ENCODE data around the gene PLD4. TPM values are rescaled to one million over a fixed set of nuclear protein-coding genes. Genes with fewer than 3 reads are reported as not detected.
"Not testable (repeated sequence)": the region's sequence is repeated elsewhere in the genome, so short reads cannot be mapped to it uniquely, and the experiment has no call there.

PLD4 gene
- total RNA-seq, 2 experiments from 2014 or later: not detected

DNA sequence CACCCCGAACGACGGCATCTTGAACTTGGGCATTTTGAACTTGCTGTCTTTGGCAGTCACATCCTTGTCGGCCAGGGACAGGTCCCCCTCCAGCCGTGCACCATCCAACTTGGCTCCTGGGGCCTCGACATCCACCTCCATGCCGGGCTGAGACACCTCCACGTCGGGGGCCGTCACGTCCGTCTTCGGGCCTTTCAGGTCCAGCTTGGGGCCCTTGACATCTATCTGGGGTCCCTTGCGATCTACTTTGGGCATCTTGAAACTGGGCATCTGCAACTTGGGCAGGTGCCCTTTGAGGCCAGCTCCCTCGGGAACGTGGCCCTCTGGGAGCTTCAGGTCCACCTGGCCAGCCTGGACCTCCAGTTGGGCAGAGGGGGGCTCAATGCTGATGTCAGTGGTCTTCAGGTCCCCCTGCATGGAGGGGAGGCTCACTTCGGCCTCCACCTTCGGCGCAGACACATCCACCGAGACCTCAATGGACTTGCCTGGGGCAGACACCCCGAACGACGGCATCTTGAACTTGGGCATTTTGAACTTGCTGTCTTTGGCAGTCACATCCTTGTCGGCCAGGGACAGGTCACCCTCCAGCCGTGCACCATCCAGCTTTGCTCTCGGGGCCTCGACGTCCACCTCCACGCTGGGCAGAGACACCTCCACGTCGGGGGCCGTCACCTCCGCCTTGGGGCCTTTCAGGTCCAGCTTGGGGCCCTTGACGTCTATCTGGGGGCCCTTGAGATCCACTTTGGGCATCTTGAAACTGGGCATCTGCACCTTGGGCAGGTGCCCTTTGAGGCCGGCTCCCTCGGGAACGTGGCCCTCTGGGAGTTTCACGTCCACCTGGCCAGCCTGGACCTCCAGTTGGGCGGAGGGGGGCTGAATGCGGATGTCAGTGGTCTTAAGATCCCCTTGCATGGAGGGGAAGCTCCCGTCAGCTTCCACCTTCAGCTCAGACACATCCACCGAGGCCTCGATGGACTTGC, 21.6 kb downstream of the PLD4 start:
- H3K36me3 Mint-ChIP-seq (ENCODE audit: low read depth); CTCF ChIA-PET; H3K4me1 Mint-ChIP-seq (ENCODE audit: low read depth); H3K27me3 Mint-ChIP-seq (ENCODE audit: low read depth); H3K27ac Mint-ChIP-seq; H3K9me3 Mint-ChIP-seq; H3K4me3 Mint-ChIP-seq; intact Hi-C loops (cut with micrococcal nuclease); DNase-seq: not testable (repeated sequence)

DNA sequence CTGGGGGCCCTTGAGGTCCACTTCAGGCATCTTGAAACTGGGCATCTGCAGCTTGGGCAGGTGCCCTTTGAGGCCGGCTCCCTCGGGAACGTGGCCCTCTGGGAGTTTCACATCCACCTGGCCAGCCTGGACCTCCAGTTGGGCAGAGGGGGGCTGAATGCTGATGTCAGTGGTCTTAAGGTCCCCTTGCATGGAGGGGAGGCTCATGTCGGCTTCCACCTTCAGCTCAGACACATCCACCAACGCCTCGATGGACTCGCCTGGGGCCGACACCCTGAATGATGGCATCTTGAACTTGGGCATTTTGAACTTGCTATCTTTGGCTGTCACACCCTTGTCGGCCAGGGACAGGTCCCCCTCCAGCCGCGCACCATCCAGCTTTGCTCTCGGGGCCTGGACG, 22.5 kb downstream of the PLD4 start:
- H3K36me3 Mint-ChIP-seq (ENCODE audit: low read depth); CTCF ChIA-PET; H3K9me3 Mint-ChIP-seq; H3K27ac Mint-ChIP-seq; DNase-seq; H3K27me3 Mint-ChIP-seq (ENCODE audit: low read depth); H3K4me1 Mint-ChIP-seq (ENCODE audit: low read depth); intact Hi-C loops (cut with micrococcal nuclease); H3K4me3 Mint-ChIP-seq: not testable (repeated sequence)

DNA sequence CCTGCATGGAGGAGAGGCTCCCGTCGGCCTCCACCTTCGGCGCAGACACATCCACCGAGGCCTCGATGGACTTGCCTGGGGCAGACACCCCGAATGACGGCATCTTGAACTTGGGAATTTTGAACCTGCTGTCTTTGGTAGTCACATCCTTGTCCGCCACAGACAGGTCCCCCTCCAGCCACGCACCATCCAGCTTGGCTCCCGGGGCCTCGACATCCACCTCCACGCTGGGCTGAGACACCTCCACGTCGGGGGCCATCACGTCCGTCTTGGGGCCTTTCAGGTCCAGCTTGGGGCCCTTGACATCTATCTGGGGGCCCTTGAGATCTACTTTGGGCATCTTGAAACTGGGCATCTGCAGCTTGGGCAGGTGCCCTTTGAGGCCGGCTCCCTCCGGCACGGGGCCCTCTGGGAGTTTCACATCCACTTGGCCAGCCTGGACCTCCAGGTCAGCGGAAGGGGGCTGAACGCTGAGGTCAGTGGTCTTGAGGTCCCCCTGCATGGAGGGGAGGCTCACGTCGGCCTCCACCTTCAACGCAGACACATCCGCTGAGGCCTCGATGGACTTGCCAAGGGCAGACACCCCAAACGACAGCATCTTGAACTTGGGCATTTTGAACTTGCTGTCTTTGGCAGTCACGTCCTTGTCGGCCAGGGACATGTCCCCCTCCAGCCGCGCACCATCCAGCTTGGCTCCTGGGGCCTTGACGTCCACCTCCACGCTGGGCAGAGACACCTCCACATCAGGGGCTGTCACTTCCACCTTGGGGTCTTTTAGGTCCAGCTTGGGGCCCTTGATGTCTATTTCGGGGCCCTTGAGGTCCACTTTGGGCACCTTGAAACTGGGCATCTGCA, 23.4 kb downstream of the PLD4 start:
- H3K4me1 Mint-ChIP-seq (ENCODE audit: low read depth); intact Hi-C loops (cut with micrococcal nuclease); H3K27me3 Mint-ChIP-seq (ENCODE audit: low read depth); H3K36me3 Mint-ChIP-seq (ENCODE audit: low read depth); H3K27ac Mint-ChIP-seq; H3K4me3 Mint-ChIP-seq; H3K9me3 Mint-ChIP-seq; CTCF ChIA-PET; DNase-seq: not testable (repeated sequence)

DNA sequence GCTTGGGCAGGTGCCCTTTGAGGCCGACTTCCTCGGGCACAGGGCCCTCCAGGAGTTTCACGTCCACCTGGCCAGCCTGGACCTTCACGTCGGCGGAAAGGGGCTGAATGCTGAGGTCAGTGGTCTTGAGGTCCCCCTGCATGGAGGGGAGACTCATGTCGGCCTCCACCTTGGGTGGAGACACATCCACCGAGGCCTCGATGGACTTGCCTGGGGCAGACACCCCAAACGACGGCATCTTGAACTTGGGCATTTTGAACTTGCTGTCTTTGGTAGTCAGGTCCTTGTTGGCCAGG, 24.0 kb downstream of the PLD4 start:
- intact Hi-C loops (cut with micrococcal nuclease): no loop called here
- Mint-ChIP-seq H3K4me1 (ENCODE audit: low read depth) (no peaks in the 10 kb centered on the region), H3K4me3 (no peak overlapping the region), H3K36me3 (ENCODE audit: low read depth) (no peaks in the 10 kb centered on the region), H3K9me3 (no peaks in the 10 kb centered on the region), H3K27me3 (ENCODE audit: low read depth) (no peaks in the 10 kb centered on the region), H3K27ac (no peak overlapping the region)
- CTCF ChIA-PET: no interaction called here
- no peak for DNase-seq

DNA sequence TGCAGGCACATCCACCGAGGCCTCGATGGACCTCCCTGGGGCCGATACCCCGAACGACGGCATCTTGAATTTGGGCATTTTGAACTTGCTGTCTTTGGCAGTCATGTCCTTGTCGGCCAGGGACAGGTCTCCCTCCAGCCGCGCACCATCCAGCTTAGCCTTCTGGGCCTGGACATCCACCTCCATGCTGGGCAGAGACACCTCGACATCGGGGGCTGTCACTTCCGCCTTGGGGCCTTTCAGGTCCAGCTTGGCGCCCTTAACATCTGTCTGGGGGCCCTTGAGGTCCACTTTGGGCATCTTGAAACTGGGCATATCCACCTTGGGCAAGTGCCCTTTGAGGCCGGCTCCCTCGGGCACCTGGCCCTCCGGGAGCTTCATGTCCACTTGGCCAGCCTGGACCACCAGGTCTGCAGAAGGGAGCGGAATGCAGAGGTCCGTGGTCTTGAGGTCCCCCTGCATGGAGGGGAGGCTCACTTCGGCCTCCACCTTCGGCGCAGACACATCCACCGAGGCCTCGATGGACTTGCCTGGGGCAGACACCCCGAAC, 24.8 kb downstream of the PLD4 start:
- intact Hi-C loops (cut with micrococcal nuclease); H3K27me3 Mint-ChIP-seq (ENCODE audit: low read depth); H3K9me3 Mint-ChIP-seq; CTCF ChIA-PET; H3K27ac Mint-ChIP-seq; DNase-seq; H3K4me1 Mint-ChIP-seq (ENCODE audit: low read depth); H3K36me3 Mint-ChIP-seq (ENCODE audit: low read depth); H3K4me3 Mint-ChIP-seq: not testable (repeated sequence)

DNA sequence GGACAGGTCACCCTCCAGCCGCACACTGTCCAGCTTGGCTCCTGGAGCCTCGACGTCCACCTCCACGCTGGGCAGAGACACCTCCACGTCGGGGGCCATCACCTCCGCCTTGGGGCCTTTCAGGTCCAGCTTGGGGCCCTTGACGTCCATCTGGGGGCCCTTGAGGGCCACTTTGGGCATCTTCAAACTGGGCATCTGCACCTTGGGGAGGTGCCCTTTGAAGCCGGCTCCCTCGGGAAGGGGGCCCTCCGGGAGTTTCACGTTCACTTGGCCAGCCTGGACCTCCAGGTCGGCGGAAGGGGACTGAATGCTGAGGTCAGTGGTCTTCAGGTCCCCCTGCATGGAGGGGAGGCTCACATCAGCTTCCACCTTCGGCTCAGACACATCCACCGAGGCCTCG, 25.3 kb downstream of the PLD4 start:
- Mint-ChIP-seq H3K27ac (no peak overlapping the region), H3K27me3 (ENCODE audit: low read depth) (no peaks in the 10 kb centered on the region), H3K9me3 (no peaks in the 10 kb centered on the region), H3K36me3 (ENCODE audit: low read depth) (no peaks in the 10 kb centered on the region), H3K4me1 (ENCODE audit: low read depth) (no peaks in the 10 kb centered on the region), H3K4me3 (no peak overlapping the region)
- CTCF ChIA-PET: no interaction called here
- DNase-seq: no peak
- intact Hi-C loops (cut with micrococcal nuclease): no loop called here

DNA sequence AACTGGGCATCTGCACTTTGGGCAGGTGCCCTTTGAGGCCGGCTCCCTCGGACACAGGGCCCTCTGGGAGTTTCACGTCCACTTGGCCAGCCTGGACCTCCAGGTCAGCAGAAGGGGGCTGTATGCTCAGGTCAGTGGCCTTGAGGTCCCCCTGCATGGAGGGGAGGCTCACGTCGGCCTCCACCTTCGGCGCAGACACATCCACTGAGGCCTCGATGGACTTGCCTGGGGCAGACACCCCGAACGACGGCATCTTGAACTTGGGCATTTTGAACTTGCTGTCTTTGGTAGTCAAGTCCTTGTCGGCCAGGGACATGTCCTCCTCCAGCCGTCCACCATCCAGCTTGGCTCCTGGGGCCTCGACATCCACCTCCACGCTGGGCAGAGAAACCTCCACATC, 26.0 kb downstream of the PLD4 start:
- H3K9me3 Mint-ChIP-seq; DNase-seq; H3K4me1 Mint-ChIP-seq (ENCODE audit: low read depth); H3K27me3 Mint-ChIP-seq (ENCODE audit: low read depth); H3K36me3 Mint-ChIP-seq (ENCODE audit: low read depth); H3K4me3 Mint-ChIP-seq; H3K27ac Mint-ChIP-seq; intact Hi-C loops (cut with micrococcal nuclease); CTCF ChIA-PET: not testable (repeated sequence)

DNA sequence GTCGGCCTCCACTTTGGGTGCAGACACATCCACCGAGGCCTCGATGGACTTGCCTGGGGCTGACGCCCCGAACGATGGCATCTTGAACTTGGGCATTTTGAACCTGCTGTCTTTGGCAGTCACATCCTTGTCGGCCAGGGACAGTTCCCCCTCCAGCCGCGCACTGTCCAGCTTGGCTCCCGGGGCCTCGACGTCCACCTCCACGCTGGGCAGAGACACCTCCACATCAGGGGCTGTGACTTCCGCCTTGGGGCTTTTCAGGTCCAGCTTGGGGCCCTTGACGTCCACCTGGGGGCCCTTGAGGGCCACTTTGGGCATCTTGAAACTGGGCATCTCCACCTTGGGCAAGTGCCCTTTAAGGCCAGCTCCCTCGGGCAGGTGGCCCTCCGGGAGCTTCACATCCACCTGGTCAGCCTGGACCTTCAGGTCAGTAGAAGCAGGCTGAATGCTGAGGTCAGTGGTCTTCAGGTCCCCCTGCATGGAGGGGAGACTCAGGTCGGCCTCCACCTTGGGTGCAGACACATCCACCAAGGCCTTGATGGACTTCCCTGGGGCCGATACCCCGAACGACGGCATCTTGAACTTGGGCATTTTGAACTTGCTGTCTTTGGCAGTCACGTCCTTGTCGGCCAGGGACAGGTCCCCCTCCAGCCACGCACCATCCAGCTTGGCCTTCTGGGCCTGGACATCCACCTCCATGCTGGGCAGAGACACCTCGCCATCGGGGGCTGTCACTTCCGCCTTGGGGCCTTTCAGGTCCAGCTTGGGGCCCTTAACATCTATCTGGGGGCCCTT, 27.4 kb downstream of the PLD4 start:
- CTCF ChIA-PET; H3K27me3 Mint-ChIP-seq (ENCODE audit: low read depth); H3K36me3 Mint-ChIP-seq (ENCODE audit: low read depth); H3K4me1 Mint-ChIP-seq (ENCODE audit: low read depth); DNase-seq; H3K27ac Mint-ChIP-seq; H3K4me3 Mint-ChIP-seq; intact Hi-C loops (cut with micrococcal nuclease); H3K9me3 Mint-ChIP-seq: not testable (repeated sequence)

DNA sequence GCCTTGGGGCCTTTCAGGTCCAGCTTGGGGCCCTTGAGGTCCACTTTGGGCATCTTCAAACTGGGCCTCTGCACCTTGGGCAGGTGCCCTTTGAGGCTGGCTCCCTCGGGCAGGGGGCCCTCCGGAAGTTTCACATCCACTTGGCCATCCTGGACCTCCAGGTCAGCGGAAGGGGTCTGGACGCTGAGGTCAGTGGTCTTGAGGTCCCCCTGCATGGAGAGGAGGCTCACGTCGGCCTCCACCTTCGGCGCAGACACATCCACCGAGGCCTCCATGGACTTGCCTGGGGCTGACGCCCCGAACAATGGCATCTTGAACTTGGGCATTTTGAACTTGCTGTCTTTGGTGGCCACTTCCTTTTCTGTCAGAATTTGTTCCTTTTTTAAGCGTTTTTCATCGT, 28.4 kb downstream of the PLD4 start:
- no peak overlapping the region for H3K27ac Mint-ChIP-seq

DNA sequence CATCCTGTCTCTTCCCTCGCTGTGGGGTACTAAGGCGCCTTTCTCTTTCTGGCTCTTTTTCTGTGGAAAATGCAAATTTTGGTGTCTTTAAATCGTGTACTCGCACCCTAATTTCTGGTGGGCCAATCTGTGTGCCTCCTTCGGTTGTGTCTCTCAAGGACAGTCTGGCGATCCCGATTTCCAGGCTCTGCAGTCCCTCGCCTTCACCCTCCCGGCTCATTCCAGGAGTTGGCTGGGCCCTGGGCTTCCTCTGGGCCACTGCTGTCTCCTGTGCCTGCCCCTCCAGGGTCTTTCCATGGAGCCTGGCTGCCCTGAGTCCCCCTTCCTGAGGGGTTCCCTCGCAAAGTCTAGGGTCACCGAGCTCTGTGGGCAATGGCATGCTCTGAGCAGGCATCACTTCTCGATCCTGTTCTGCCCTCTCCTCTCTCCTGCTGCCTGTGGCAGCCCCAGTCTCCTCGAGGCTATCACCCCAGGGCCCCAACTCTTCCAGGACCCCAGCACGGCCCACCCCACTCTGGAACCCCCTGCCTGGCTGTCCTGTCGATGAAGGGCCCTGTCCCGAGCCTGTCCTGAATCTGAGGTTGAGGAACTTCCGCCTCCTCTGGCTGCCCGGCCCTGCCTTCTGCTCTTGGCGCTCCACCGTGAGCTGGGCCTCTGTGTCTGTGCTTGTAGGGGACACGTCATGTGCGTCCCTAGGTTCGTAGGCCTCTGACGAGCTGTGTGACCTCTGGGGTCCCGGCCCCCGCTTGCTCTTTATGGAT, 29.4 kb downstream of the PLD4 start:
- H3K27me3 Mint-ChIP-seq (ENCODE audit: low read depth): no peaks in the 10 kb centered on the region
- no peak for DNase-seq
- no peaks in the 10 kb centered on the region for H3K9me3 Mint-ChIP-seq
- intact Hi-C loops (cut with micrococcal nuclease): no loop called here
- H3K4me3 Mint-ChIP-seq: no peak overlapping the region
- H3K27ac Mint-ChIP-seq: no peak overlapping the region
- H3K36me3 Mint-ChIP-seq (ENCODE audit: low read depth): no peaks in the 10 kb centered on the region
- CTCF ChIA-PET: no interaction called here
- no peaks in the 10 kb centered on the region for H3K4me1 Mint-ChIP-seq (ENCODE audit: low read depth)

More for the DNA sequence above, 28.4 kb downstream of the PLD4 start:
- CTCF ChIA-PET: no interaction called here
- DNase-seq: no peak
- no peaks in the 10 kb centered on the region for H3K36me3 Mint-ChIP-seq (ENCODE audit: low read depth)
- H3K4me3 Mint-ChIP-seq: no peak overlapping the region
- H3K27me3 Mint-ChIP-seq (ENCODE audit: low read depth): no peaks in the 10 kb centered on the region
- intact Hi-C loops (cut with micrococcal nuclease): no loop called here
- no peaks in the 10 kb centered on the region for H3K9me3 Mint-ChIP-seq
- no peaks in the 10 kb centered on the region for H3K4me1 Mint-ChIP-seq (ENCODE audit: low read depth)

DNA sequence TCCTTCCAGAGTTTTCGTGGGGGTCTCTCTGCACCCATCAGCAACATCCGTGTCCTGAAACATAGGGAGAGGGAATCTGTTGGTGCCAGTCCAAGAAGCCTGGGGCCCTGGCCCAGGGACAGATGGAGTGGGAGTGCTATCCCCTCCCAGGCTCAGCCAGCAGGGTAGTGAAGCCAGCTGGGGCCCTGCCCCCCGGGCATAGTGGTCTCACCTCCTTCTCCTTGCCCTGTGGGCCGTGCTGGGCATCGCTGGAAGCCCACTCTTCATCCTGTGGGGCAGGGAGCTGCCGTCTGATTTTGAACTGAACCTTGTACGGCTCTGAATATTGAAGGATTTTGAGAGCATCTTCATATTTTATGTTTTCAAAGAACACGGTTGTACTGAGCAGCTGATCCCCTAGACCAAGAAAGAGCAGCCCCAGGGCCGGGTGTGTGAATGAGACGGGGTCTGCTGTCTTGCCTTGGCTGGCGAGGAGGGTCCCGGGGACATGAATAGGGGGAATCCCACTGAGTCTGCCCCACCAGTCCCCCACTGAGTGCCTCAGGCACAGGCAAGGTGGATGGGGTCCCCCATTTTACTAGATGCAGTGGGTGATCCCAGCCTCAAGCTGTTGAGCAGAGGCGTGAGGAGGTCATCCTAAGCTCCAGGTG, 30.2 kb downstream of the PLD4 start:
- H3K4me3 Mint-ChIP-seq: no peak overlapping the region
- no peak overlapping the region for H3K27ac Mint-ChIP-seq
- no peaks in the 10 kb centered on the region for H3K4me1 Mint-ChIP-seq (ENCODE audit: low read depth)
- no peaks in the 10 kb centered on the region for H3K36me3 Mint-ChIP-seq (ENCODE audit: low read depth)
- intact Hi-C loops (cut with micrococcal nuclease): no loop called here
- CTCF ChIA-PET: no interaction called here
- no peaks in the 10 kb centered on the region for H3K9me3 Mint-ChIP-seq
- DNase-seq: no peak
- H3K27me3 Mint-ChIP-seq (ENCODE audit: low read depth): no peaks in the 10 kb centered on the region
